Endothelial cell of hepatic sinusoid (primary cell): ENCODE data around the gene CD200.
"Not testable (repeated sequence)": the region's sequence is repeated elsewhere in the genome, so short reads cannot be mapped to it uniquely, and the experiment has no call there.

Experiments
- in situ Hi-C: cut with HindIII; loops from 2 replicates; pipeline ENCODE4 v1.10.0; 2017; ENCODE audit warnings: low sequenced_read_pairs

Gene CD200

DNA sequence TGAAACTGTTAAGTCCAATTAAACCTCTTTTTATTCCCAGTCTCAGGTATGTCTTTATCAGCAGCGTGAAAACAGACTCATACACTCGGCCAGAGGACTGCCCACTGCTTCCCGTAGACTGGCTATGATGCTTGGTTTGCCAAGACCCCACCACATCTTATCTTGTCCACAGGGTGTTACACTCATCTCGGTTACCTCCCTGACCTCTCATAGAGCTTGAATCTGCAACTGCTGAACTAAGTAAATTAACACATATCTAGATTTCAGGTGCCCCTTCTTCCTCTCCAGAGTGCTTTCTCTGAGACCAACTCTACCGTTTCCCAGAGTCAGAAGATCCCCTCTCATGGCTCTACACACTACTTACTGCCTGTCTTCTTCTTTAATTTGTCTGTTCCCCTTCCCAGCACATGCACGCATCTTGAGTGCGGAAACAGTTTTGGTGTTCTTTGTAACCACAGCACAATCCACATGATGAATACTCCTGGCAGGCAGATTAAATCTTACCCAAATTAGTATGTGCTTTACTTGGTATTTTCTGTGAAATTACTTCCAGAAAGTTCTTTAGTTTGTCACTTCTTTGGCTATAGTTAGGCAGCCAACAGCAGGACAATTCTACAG lies 49.7 kb downstream of the CD200 start:
- in situ Hi-C loops = no loop called here

DNA sequence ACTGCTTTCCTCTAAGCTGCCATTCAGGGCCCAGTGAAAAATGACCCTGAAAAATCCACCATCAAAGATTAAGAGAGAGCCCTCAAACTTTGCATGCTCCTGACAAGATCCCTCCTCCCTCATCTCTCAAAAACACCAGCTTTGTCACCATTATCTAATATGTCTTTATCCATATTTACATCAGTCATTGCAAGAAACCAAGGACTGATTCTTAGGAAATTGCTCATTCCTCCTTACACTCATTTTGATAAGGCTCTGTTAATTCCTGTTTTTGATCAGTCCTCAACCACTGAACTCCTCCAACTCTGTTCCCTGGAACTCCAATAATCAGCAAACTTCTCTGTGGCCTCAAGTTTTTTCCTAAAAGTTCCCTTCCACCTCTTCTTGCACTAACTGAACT lies 51.8 kb downstream of the CD200 start:
- in situ Hi-C loops = no loop called here

DNA sequence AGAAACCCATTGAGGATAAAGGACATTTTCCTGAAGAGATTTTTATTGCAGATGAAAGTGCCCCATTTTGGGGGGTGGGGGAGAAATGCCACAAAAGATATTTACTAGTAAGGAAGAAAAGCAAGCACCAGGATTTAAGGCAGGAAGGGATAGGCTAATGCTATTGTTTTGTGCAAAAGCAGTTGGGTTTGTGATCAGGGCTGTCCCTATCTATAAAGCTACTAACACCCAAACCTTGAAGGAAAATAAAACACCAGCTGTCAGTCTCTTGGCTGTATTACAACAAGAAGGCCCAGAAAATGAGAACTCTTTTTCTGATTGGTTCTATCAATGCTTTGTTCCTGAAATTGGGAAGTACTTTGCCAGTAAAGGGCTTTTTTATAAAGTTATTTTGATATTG lies 56.0 kb downstream of the CD200 start:
- in situ Hi-C loops = no loop called here

DNA sequence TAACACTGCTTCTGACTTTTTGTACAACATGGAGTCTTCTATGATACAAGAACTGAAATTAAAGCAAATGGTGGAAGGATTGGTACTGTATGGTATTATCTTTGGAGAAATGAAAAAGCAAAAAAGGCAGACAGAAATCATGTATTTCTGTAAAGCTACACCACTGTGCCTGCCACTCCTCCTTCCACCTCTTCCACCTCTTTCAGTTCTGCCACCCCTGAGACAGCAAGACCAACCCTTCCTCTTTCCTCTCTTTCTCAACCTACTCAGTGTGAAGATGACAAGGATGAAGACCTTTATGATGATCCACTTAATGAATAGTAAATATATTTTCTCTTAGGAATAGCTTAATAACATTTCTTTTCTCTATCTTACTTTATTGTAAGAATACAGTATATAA lies 57.0 kb downstream of the CD200 start:
- in situ Hi-C loops = no loop called here

DNA sequence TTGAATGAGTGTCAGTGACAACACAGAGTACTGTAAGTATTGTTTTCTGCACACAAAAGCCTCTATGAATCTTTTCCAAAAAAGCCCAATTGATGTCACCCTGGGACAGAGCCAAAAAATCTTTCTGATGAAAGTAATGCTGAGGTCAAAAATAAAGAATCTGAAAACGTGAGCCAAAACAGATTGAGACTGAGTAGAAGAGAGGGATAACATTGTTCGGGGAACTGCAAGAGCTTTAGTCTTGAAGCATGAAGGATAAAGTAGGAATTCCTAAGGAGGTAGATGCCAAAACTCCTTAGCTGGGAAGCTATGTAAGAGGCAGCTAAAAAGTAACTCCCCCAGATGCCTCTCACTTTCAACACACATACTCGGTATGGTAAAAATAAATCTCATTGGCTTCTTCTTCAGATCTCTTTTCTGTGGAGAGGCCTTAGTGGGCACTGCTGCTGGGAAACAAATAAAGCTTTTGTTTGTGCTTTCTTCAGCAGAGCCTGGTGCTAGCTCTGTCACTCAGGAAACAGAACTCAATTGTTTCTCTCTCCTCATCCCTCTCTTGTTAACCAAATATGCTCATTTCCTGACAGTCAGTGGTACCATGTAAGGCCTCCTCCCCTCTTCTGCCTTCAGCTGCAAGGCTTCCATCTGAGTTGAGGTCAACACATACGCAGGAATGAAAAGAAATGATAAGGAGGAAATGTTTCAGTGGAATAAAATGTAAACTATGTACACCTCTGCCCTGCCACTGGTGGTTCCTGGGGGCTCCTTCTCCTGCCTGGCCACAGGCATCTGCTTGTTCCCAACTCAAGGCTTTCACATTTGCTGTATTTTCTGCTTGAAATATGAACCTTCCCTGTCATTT lies 58.1 kb downstream of the CD200 start:
- in situ Hi-C loops = no loop called here

DNA sequence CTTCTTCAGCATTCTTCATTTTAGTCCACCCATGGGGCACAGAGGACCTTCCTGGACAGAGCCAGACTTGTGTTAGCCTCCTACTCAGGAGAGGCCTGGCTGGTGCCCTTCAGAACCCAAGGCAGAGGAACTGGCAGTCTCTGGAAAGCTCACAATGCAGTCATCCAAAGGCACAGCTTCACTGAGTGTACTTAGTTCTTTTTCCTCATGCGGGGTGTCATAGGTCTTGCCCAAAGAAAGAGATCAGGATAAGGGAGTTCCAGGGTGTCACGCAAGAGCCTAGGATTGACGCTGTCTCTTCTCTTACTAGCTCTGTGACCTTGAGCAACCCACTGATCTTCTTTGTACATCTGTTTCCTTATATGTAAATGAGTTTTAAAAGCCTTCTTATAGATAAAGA lies 58.7 kb downstream of the CD200 start:
- in situ Hi-C loops = no loop called here

DNA sequence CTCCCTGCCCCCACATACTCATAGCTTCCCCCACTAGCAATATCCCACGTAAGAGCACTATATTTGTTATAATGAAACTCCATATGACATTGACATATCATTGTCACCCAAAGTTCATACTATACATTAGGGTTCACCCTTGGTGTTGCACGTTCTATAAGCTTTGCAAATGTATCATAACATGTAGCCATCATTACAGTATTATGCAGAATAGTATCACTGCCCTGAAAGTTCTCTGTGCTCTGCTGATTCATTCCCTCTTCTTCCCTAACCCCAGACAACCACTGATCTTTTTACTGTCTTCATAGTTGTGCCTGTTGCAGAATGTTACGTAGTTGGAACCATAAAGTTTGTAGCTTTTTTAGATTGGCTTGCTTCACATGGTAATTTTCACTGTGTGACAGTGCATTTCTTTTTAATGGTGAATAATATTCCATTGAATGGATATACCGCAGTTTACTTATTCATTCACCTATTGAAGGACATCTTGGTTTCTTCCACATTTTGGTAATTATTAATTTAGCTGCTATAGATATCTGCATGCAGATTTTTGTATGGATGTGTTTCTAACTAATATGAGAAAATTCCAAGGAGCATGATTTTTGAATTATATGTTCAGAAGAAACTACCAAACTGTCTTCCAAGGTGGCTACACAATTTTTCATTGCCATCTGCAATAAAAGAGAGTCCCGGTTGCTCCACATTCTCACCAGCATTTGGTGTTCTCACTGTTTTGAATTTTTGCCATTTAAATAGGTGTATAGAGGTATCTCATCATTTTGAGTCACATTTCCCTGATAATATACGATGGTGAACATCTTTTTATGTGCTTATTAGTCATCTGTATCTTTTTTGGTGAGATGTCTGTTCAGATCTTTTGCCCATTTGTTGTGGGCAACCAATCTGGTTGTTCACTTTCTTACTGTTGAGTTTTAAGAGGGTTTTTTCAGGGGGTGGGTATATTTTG lies 59.7 kb downstream of the CD200 start:
- in situ Hi-C loops = no loop called here

DNA sequence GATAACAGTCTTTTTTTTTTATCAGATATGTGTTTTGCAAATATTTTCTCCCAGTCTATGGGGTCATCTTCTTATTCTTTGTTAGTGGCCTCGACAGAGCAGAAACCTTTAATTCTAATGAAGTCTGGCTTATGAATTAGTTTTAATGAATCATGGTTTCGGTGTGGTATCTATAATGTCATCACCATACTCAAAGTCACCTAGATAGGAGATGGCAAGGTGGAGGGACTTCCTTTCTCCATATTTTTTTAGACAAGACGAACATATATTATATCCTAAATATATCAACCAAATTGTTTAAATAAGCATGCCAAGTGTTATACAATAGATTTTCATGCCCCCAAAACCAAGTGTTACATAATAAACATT lies 60.4 kb downstream of the CD200 start:
- in situ Hi-C loops = no loop called here

DNA sequence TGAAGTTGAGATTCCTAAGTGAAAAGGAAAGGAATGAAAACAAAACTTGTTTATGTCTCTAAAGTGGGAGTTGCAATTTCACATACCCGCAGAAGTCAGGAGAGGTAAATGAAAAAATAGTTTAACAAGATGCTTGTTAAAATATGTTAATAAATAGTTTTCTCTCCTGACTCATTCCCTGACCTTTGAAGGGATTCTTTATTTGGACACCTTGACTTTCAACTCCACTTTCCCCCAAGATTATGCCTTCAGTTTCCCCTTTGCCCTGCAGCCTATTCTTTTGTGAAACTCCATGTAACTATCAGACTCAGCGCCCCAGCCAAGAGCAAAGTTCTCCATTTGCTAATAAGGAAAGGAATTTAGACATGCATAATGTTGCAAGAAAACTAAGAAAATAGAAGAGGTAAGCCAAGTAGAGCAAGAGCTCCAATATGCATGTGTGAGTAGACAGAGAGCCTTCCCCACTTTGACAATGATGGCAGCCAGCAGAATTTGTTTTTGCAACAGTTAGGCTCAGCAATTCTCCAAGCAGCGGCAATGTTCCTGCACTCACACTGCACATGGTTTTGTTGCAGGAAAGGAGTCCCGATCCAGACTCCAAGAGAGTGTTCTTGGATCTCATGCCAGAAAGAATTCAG lies 61.2 kb downstream of the CD200 start:
- in situ Hi-C loops = no loop called here

DNA sequence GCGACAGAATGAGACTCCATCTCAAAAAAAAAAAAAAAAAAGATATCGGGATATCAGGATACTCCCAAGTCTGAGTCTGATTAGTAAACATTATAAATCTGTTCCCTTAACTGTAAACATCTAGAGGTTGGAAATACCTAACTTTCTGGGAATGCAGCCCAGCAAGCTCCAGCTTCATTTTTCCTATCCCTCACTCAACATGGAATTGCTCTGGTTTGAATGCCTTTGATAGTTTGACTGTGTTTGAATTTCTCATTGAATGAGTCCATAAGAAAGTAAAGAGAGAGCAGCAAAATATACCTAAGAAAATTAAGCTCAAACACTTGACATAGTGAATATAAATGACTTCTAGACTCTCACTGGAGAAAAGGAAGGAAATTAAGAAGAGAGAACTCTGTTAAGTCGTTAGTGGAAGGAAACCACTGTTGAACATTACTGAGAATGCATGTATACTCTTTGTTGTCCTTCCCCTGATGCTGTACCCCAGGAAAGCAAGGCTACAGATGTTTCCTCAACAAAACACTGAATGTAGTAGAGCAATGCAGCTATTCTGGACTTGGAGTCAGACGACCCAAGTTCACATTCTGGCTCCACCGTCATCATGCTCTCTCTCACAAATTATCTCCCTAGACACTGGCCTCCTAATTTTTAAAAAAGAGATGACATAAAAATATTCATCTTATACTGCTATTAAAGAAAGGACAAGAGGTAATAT lies 62.4 kb downstream of the CD200 start:
- in situ Hi-C loops = no loop called here

DNA sequence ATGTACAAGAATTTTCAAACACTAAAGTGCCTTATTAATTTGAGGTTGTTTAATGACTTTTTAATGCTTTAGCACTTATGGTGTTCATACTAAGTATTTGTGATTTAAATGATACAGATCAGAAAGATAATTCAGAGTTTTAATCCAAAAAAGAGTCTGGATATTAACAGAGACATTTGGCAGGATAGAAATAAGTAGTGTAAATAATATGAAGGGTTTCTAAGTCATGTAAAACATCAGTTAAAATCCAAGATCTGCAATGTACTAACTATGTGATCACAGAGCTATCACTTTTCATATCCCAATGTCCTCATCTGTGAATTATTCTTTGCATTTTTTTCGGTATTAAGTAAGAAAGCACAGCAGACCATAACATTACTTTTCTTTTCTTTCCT lies 62.9 kb downstream of the CD200 start:
- in situ Hi-C loops = no loop called here

DNA sequence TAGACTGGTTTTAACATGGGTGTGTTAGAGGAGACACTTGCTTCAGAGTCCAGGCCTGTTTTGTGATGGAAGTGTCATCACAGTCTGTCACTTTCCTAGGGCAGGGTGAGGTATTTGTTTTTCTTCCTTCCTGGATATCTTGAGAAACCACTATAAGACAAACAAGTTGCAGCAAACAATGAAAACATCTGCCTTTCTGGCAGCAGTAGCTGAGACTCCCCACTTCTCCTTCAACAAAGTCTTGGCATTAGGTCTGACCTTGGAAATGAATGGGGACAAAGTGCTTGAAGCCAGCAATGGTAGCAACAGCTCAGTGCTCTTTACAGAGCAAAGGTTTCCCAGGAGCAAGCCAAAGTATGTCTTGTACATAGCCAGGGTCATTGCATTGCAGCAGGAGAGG lies 64.6 kb downstream of the CD200 start:
- in situ Hi-C loops = no loop called here

DNA sequence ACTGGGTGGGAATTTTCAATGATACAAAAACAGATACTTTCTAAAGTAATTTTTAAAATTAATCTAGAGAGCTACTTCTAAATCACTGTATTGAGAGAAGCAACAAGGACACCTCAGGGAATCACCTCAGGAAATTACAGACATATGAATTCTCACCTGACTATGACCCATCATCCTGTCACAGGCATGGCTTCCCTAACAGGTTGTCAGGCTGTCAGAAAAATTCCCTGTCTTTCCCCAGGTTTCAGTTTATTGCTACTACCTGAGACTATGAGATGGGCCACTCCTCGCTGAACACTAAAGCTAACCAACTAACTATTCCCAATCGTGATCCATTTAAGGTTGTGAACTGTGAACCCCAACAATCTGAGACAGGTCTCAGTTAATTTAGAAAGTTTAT lies 66.1 kb downstream of the CD200 start:
- in situ Hi-C loops = no loop called here

DNA sequence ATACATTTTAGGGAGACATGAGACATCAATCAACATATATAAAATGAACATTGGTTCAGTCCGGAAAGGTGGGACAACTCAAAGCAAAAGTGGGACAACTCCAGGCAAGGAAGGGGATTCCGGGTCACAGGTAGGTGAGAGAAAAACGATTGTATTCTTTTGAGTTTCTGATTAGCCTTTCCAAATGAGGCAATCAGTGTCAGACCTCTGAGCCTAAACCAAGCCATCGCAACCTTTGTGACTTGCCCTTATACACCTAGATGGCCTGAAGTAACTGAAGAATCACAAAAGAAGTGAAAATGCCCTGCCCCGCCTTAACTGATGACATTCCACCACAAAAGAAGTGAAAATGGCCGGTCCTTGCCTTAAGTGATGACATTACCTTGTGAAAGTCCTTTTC lies 66.6 kb downstream of the CD200 start:
- in situ Hi-C loops = not testable (repeated sequence)

DNA sequence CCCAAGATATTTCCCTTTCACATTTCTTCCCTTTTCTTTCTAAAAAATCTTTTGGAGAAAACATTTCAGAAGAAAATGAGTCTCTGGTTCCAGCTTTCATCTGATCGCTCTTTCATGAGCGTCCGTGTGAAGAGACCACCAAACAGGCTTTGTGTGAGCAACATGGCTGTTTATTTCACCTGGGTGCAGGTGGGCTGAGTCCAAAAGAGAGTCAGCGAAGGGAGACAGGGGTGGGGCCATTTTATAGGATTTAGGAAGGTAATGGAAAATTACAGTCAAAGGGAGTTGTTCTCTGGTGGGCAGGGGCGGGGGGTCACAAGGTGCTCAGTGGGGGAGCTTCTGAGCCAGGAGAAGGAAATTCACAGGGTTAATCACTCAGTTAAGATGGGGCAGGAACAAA lies 67.4 kb downstream of the CD200 start:
- in situ Hi-C loops = not testable (repeated sequence)

DNA sequence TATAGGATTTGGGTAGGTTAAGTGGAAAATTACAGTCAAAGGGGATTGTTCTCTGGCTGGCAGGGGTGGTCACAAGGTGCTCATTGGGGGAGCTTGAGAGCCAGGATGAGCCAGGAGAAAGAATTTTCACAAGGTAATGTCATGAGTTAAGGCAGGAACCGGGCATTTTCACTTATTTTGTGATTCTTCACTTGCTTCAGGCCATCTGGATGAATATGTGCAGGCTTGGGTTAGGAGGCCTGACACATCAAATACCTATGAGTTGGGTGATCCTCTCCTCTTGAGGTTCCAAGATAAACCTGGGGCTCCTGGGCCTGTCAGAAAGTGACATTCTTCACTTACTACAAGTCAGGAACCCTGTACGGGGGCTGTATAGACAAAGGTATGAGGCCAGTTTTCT lies 68.7 kb downstream of the CD200 start:
- in situ Hi-C loops = no loop called here

DNA sequence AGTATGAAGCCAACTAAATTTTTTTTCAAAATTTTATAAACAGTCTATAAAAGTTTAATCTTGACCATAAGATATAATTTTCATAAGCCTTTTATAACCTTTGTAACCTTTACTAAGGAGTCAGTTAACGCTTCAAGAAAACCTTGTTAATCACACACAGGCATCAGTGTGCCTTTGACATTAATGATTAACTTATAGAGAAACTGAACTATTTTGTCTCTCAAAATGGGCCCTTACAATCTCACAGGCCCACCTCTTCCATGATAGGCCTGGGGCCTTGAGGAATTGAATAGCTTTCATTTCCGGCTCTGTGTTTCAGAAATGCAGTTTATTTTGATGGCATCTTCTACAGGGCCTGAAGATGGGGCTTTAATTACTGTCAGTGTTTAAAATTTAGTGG lies 70.1 kb downstream of the CD200 start:
- in situ Hi-C loops = no loop called here

DNA sequence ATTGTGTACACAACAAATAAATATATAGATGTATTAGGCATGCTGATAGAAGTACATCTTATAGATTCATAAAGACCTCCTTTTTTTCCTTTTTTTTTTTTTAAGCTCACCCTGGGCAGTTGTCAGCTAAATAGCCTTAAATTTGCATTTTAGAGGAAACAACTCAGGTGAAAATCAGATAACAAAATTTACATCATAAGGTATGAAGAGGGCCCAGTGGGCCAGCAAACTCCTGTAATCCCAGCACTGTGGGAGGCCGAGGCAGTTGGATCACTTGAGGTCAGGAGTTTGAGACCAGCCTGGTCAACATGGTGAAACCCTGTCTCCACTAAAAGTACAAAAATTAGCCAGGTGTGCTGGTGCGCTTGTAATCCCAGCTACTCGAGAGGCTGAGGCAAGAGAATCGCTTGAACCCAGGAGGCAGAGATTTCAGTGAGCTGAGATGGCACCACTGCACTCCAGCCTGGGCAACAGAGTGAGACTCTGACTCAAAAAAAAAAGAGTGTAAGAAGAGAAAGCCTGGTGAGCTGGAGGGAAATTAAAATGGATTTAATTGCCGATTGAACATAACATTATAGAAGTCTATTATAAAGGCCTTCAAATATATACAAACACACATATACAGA lies 72.1 kb downstream of the CD200 start:
- in situ Hi-C loops = not testable (repeated sequence)

DNA sequence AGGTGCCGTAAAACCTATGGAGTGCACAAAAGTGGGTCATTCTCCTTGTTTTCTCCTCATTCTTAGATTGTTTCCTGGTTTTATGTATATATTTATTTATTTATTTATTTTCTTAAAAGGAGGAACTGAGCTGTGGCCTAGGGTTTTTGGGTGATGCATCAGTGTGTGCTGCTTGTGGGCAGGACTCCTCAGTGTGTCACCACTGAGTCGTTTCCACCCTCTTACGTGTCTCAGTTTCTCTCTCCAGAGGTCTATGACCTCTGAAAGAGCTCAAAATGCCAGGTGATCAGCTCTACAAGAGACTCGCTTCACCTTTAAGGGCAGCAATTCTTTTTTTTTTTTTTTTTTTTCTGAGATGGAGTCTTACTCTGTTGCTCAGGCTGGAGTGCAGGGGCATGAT lies 72.9 kb downstream of the CD200 start:
- in situ Hi-C loops = no loop called here
